NCI-H446 (cell line): ENCODE data around the gene BACH2.
"Not testable (repeated sequence)": the region's sequence is repeated elsewhere in the genome, so short reads cannot be mapped to it uniquely, and the experiment has no call there.

ENCODE experiments used
- DNase-seq, 2 experiments: peaks; one replicate each; lab custom pipeline; 2025; lab: John Stamatoyannopoulos, UW

BACH2 gene

GRCh38 chr6:89993411-89993810 is 303.2 kb downstream of the BACH2 start:
- no peak for DNase-seq

GRCh38 chr6:89992818-89993217 is 303.8 kb downstream of the BACH2 start:
- no peak for DNase-seq

- DNase-seq: peak in 1 of 2 experiments; percentile 3
Observed at GRCh38 chr6:89989742-89990141, 306.9 kb downstream of the BACH2 start.

- DNase-seq: no peak
Observed at GRCh38 chr6:89987830-89988229, 308.8 kb downstream of the BACH2 start.

GRCh38 chr6:89987140-89987539 is 309.5 kb downstream of the BACH2 start:
- DNase-seq: no peak

- peak; percentile 64 to 79 for DNase-seq
Observed at GRCh38 chr6:89986650-89987074, 310.0 kb downstream of the BACH2 start.

- peak in 1 of 2 experiments; percentile 70 for DNase-seq
Observed at GRCh38 chr6:89985751-89986493, 310.7 kb downstream of the BACH2 start.

GRCh38 chr6:89984926-89985750 is 311.5 kb downstream of the BACH2 start:
- DNase-seq: peak in 1 of 2 experiments; percentile 40

- DNase-seq: no peak
Observed at GRCh38 chr6:89980353-89980752, 316.3 kb downstream of the BACH2 start.

- DNase-seq: no peak
Observed at GRCh38 chr6:89979481-89980119, 317.0 kb downstream of the BACH2 start.

- DNase-seq: no peak
Observed at GRCh38 chr6:89978749-89979145, 317.9 kb downstream of the BACH2 start.

- DNase-seq: peak in 1 of 2 experiments; percentile 14
Observed at GRCh38 chr6:89977808-89978748, 318.6 kb downstream of the BACH2 start.

GRCh38 chr6:89976694-89977020 is 320.0 kb downstream of the BACH2 start:
- no peak for DNase-seq

GRCh38 chr6:89975991-89976693 is 320.5 kb downstream of the BACH2 start:
- DNase-seq: no peak

GRCh38 chr6:89975366-89975765 is 321.3 kb downstream of the BACH2 start:
- no peak for DNase-seq

- DNase-seq: no peak
Observed at GRCh38 chr6:89974834-89975233, 321.8 kb downstream of the BACH2 start.

- DNase-seq: no peak
Observed at GRCh38 chr6:89972025-89972381, 324.6 kb downstream of the BACH2 start.

- not testable (repeated sequence) for DNase-seq
Observed at GRCh38 chr6:89971338-89972024, 325.2 kb downstream of the BACH2 start.

- peak; percentile 18 to 71 for DNase-seq
Observed at GRCh38 chr6:89970609-89971337, 325.9 kb downstream of the BACH2 start.

GRCh38 chr6:89970072-89970471 is 326.6 kb downstream of the BACH2 start:
- no peak for DNase-seq
